ENCODE data around the gene IFNA17.

The IFNA17 gene
- total RNA-seq, result 0 reads per million in 3 donors

DNA sequence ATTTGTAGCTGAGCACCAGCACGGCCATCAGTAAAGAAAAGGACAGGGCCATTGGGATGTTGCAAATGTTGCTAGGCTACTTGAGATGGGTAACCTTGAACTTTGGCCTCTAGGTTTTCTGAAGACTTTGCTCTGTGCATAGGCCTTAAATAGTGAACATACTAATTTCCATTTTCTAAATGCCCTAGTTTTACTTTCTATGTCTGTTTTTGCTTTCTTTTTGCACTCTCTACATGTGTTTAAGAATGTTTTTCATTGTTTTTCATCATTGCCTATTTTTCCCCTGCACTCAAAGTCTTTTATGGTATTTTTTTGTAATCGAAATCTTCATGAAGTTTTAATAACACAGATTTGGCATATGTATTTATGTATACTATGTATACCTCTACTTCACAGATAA, at the start of gene IFNA17:
IFNA17 (minus strand) TSS at position 101 of the 400 bp plus-strand sequence; CDS start at position 52, 49 bp downstream.
- H3K27me3 ChIP-seq (replicated peaks; ENCODE audit: control insufficient read depth, insufficient read depth, low read length, poor library complexity, severe bottlenecking), result no peaks in the 10 kb centered on the region
- no peak within 1 kb of the TSS for H3K4me3 ChIP-seq (ENCODE audit: insufficient read depth, low read depth, low read length, poor library complexity, severe bottlenecking)

DNA sequence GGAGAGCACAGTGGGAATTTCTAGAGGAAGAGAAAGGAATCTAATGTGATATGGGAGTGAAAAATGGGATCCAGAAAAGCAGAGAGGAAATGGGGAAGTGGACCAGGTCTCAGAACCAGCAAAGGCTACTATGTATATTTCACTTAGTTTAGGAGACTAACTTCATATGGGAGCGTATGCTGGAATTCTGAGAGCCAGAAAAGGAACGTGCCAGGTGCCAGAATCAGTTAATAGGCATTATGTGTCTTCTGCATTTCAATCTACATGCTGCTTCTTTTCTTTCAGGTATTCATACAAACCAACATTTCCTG, 40.3 kb upstream of the IFNA17 start:
- no peak overlapping the region for H3K4me3 ChIP-seq (ENCODE audit: insufficient read depth, low read depth, low read length, poor library complexity, severe bottlenecking)
- H3K9me3 ChIP-seq (ENCODE audit: control insufficient read depth, low read length), result no peaks in the 10 kb centered on the region
- H3K4me1 ChIP-seq (ENCODE audit: control insufficient read depth, insufficient read depth, low read length, poor library complexity, severe bottlenecking), result no peaks in the 10 kb centered on the region
- H3K27me3 ChIP-seq (replicated peaks; ENCODE audit: control insufficient read depth, insufficient read depth, low read length, poor library complexity, severe bottlenecking), result no peaks in the 10 kb centered on the region
- no peak for DNase-seq
- no peaks in the 10 kb centered on the region for H3K36me3 ChIP-seq (ENCODE audit: control insufficient read depth, insufficient read depth, low read length)
- no peak overlapping the region for H3K27ac ChIP-seq (ENCODE audit: insufficient read depth, low read length, poor library complexity, severe bottlenecking)

More for the DNA sequence above, at the start of gene IFNA17:
- H3K9me3 ChIP-seq (ENCODE audit: control insufficient read depth, low read length), result no peaks in the 10 kb centered on the region
- no peak for DNase-seq
- no peaks in the 10 kb centered on the region for H3K36me3 ChIP-seq (ENCODE audit: control insufficient read depth, insufficient read depth, low read length)
- no peak within 1 kb of the TSS for H3K27ac ChIP-seq (ENCODE audit: insufficient read depth, low read length, poor library complexity, severe bottlenecking)
- H3K4me1 ChIP-seq (ENCODE audit: control insufficient read depth, insufficient read depth, low read length, poor library complexity, severe bottlenecking), result no peaks in the 10 kb centered on the region

DNA sequence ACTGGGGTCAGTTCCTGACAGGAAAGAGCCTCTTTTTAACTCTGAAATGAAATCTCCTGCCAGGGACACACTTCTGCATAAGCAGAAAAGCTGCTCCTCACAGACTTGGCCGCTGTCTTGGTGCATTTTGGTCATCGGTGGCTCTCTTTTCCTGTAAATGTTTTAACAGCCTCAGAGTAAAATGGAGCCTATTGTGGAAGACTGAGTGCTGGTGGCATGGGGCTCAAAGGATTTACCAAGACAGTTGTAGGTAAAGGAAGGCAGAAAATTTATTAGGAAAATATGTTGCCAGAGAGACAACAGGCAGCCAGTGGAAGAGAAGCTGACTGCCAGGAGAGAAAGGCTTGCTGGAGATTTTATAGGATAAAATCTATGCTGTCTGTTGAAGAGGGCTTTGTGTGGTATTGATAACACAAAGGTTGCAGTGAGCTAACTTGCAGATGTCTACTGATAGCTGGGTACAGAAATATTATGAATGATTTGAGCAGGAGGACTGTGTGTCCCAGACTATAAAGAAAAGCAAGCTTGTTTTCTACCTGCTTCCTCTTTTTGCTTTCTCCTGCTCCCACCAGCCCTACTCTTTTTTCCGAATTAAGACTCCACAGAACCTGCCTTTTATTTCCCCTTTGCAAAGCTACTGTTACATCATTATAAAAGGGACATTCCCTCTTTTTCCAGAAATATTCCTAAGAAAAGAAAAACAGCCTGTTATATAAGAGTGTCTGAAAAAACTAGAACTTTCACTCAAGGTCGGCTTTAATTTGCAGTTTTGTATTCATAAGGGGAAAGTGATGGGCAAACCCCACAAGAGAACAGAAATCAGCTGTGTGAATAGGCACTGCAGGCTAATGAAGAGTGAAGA, 39.7 kb upstream of the IFNA17 start:
- Histone ChIP-seq H3K4me1 (ENCODE audit: control insufficient read depth, insufficient read depth, low read length, poor library complexity, severe bottlenecking) (no peaks in the 10 kb centered on the region), H3K4me3 (ENCODE audit: insufficient read depth, low read depth, low read length, poor library complexity, severe bottlenecking) (no peak overlapping the region), H3K27ac (ENCODE audit: insufficient read depth, low read length, poor library complexity, severe bottlenecking) (no peak overlapping the region), H3K27me3 (replicated peaks; ENCODE audit: control insufficient read depth, insufficient read depth, low read length, poor library complexity, severe bottlenecking) (no peaks in the 10 kb centered on the region), H3K36me3 (ENCODE audit: control insufficient read depth, insufficient read depth, low read length) (no peaks in the 10 kb centered on the region), H3K9me3 (ENCODE audit: control insufficient read depth, low read length) (no peaks in the 10 kb centered on the region)
- DNase-seq, result no peak

DNA sequence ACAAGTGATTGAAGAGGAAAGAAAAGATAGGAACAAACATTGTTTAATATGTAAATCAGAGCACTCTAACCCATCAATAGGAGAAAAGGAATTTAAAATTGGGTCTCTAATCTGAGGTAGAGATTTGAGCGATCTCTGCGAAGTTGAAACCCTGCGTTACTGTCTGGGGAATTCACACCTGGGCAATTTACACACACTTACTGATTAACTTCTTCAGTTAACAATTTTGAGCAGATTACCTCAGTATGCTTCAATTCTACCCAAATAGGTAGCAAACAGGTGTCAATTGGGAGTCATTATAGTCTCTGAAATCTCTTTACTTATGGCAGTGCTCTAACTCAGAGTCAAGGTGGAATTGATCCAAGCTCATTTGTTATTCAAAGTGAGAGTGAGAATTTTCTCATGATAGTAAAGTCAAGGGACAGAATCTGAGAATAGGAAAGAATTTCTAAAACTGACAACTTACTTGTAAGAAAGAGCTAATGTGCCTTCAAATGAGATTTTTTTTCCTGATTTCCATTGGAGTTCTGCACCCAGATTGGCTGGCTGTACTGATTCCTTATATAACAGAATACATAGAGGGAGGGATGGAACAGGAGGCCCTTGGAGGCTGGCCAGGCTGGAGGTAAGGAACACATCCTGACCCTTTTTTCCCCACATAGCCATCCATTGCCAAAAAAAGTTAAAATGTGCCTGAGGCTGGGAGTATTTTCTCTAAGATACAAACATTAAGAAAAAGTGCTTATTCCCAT, 38.9 kb upstream of the IFNA17 start:
- no peak for DNase-seq
- no peaks in the 10 kb centered on the region for H3K9me3 ChIP-seq (ENCODE audit: control insufficient read depth, low read length)
- no peak overlapping the region for H3K27ac ChIP-seq (ENCODE audit: insufficient read depth, low read length, poor library complexity, severe bottlenecking)
- H3K27me3 ChIP-seq (replicated peaks; ENCODE audit: control insufficient read depth, insufficient read depth, low read length, poor library complexity, severe bottlenecking), result no peaks in the 10 kb centered on the region
- no peak overlapping the region for H3K4me3 ChIP-seq (ENCODE audit: insufficient read depth, low read depth, low read length, poor library complexity, severe bottlenecking)
- no peaks in the 10 kb centered on the region for H3K4me1 ChIP-seq (ENCODE audit: control insufficient read depth, insufficient read depth, low read length, poor library complexity, severe bottlenecking)
- no peaks in the 10 kb centered on the region for H3K36me3 ChIP-seq (ENCODE audit: control insufficient read depth, insufficient read depth, low read length)

DNA sequence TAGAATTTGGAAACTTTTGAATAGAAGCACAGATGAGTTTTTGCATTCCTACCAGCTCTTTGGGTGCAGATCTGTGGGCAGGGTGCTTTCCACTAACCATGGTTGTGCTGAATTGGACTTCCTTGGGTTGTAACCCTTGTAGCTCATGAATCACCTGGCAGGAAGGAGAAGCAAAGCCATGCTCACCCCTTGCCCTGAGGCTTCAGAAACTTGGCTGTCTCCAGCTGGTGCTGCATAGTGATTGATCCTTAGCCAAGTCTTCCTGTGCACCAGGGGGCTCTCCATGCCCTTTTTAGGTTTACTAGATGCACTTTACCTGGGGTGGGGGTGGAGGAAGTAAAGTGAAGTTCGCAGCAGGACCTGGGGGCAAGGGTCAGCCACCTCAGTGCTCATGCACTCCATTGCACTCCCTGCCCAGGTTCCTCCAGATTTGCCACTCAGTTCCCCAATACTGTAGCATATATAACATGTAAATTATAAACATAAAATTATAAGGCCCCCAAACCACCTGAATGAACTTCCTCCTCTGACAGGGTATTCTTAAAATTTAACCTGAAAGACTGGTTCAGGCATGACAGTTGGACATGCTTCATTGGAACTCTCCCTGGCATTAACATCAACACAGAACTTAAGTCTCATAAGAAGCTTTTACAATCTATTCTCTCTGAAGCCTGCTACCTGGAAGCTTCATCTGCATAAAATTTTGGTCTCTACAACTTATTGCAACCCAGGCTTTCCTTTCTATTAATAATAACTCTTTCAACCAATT, 37.6 kb upstream of the IFNA17 start:
- no peak overlapping the region for H3K27ac ChIP-seq (ENCODE audit: insufficient read depth, low read length, poor library complexity, severe bottlenecking)
- H3K9me3 ChIP-seq (ENCODE audit: control insufficient read depth, low read length), result no peaks in the 10 kb centered on the region
- H3K4me3 ChIP-seq (ENCODE audit: insufficient read depth, low read depth, low read length, poor library complexity, severe bottlenecking), result no peak overlapping the region
- no peak for DNase-seq
- H3K27me3 ChIP-seq (replicated peaks; ENCODE audit: control insufficient read depth, insufficient read depth, low read length, poor library complexity, severe bottlenecking), result no peaks in the 10 kb centered on the region
- no peaks in the 10 kb centered on the region for H3K4me1 ChIP-seq (ENCODE audit: control insufficient read depth, insufficient read depth, low read length, poor library complexity, severe bottlenecking)
- no peaks in the 10 kb centered on the region for H3K36me3 ChIP-seq (ENCODE audit: control insufficient read depth, insufficient read depth, low read length)

DNA sequence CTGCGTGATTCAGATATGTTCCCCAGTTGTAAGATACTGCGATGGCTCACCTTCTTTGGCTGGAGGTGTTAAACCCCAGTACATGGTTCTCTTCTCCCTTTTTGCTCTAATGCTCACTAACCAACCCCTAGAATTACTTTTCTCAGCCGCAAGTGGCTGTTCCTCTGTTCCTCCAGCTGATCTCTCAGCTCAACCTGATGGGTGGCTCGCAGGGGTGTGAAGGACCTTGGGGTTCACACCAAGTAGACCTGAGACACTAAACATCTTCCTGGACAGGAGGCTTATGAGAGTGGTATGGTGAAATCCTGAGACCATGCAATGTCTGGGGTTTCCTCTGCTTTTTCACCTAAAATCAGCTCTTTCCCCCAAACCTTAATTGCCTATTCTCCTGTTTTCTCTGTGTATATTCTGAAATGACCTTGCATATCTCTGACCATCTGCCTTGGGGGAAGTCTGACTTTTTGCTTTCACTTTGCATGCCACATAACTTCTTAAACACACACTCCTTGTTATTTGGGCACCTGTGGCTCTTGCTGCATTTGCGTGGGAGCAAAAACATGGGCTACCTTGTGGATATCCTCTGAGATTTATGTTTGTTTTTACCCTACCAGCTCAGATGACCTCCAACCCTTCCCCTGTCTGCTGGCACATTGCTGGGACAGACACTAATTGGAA, 27.7 kb upstream of the IFNA17 start:
- no peaks in the 10 kb centered on the region for H3K27me3 ChIP-seq (replicated peaks; ENCODE audit: control insufficient read depth, insufficient read depth, low read length, poor library complexity, severe bottlenecking)
- peaks cover 2% of the 10 kb centered on the region for H3K4me1 ChIP-seq (ENCODE audit: control insufficient read depth, insufficient read depth, low read length, poor library complexity, severe bottlenecking)
- no peaks in the 10 kb centered on the region for H3K9me3 ChIP-seq (ENCODE audit: control insufficient read depth, low read length)
- DNase-seq, result no peak
- no peak overlapping the region for H3K27ac ChIP-seq (ENCODE audit: insufficient read depth, low read length, poor library complexity, severe bottlenecking)
- no peaks in the 10 kb centered on the region for H3K36me3 ChIP-seq (ENCODE audit: control insufficient read depth, insufficient read depth, low read length)
- no peak overlapping the region for H3K4me3 ChIP-seq (ENCODE audit: insufficient read depth, low read depth, low read length, poor library complexity, severe bottlenecking)

DNA sequence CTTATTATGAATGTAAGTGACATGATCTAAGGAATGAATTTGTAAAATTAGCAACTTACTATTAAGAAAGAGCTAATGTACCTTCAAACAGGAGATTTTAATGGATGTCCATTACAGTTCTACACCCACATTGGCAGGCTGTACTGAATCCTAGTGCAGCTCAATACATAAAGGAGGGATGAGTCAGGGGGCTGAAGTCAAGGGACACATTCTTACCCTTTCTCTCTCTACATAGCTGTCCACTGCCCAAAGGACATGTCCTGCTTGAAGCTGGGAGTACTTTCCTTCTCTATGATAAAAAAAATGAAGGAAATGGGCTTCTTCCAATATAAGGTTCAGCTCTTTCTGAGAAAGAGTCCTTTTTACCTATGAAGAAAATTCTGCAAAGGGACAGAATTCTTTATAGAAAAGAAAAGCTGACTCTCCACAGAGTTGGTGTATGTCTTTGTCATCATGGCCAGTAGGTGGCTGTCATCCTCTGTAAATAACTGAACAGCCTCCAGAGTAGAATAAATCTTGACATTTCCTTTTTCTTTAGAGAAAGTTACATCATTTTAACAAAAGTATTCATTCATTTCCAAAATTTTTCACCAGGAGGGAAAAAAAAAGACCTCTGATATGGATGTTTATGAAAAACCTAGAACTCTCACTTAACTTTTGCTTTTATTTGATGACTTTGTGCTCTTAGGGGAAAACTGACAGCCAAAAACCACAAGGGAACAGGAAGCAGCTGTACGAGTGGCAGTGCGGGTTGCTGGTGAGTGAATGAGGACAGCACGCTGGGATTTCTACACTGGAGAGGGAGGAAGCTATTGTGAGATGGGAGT, 24.9 kb upstream of the IFNA17 start:
- Histone ChIP-seq H3K27me3 (replicated peaks; ENCODE audit: control insufficient read depth, insufficient read depth, low read length, poor library complexity, severe bottlenecking) (no peaks in the 10 kb centered on the region), H3K9me3 (ENCODE audit: control insufficient read depth, low read length) (no peaks in the 10 kb centered on the region), H3K27ac (ENCODE audit: insufficient read depth, low read length, poor library complexity, severe bottlenecking) (no peak overlapping the region), H3K4me3 (ENCODE audit: insufficient read depth, low read depth, low read length, poor library complexity, severe bottlenecking) (no peak overlapping the region), H3K36me3 (ENCODE audit: control insufficient read depth, insufficient read depth, low read length) (no peaks in the 10 kb centered on the region), H3K4me1 (ENCODE audit: control insufficient read depth, insufficient read depth, low read length, poor library complexity, severe bottlenecking) (peaks cover 2% of the 10 kb centered on the region)
- no peak for DNase-seq

DNA sequence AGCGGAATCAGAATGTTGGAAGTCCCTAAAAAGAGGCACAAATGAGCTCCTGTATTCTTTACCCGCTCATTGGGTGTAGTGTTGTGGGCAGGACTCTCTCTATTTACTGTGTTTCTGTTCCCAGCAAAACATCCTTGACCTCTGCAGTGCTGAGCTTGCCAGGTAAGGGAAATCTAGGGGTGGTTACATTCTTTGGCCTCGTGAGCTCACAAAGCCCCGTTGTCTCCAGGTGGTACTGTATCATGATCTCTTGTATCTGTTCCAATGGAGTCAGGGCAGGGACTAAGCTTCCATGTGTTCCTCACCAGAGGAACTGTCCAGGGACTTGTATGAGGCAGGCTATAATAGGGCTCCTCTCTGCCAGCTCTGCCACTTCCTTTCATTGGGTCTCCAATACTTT, 23.6 kb upstream of the IFNA17 start:
- no peak overlapping the region for H3K27ac ChIP-seq (ENCODE audit: insufficient read depth, low read length, poor library complexity, severe bottlenecking)
- DNase-seq, result no peak
- no peak overlapping the region for H3K4me3 ChIP-seq (ENCODE audit: insufficient read depth, low read depth, low read length, poor library complexity, severe bottlenecking)
- no peaks in the 10 kb centered on the region for H3K27me3 ChIP-seq (replicated peaks; ENCODE audit: control insufficient read depth, insufficient read depth, low read length, poor library complexity, severe bottlenecking)
- no peaks in the 10 kb centered on the region for H3K9me3 ChIP-seq (ENCODE audit: control insufficient read depth, low read length)
- H3K4me1 ChIP-seq (ENCODE audit: control insufficient read depth, insufficient read depth, low read length, poor library complexity, severe bottlenecking), result peaks cover 2% of the 10 kb centered on the region
- no peaks in the 10 kb centered on the region for H3K36me3 ChIP-seq (ENCODE audit: control insufficient read depth, insufficient read depth, low read length)

DNA sequence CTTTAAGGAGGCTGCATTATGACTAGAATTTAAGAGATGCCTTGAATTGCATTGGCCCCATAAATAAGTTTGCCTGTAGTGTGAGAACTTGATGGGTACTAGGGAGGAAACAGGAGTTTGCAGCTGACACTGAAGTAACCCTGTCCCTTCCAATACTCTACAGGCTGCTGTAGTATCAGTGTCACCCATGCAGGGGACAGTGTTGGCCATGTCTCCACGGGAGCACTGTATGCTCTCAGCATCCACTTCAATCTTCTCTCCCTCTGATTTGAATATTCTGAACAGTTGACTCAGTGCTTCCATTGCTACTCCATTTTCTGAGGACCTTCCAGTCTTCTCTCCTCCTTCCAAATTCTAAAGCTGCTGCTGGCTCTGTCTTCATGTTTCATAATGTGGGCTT, 23.2 kb upstream of the IFNA17 start:
- Histone ChIP-seq H3K27ac (ENCODE audit: insufficient read depth, low read length, poor library complexity, severe bottlenecking) (no peak overlapping the region), H3K4me3 (ENCODE audit: insufficient read depth, low read depth, low read length, poor library complexity, severe bottlenecking) (no peak overlapping the region), H3K36me3 (ENCODE audit: control insufficient read depth, insufficient read depth, low read length) (no peaks in the 10 kb centered on the region), H3K9me3 (ENCODE audit: control insufficient read depth, low read length) (no peaks in the 10 kb centered on the region), H3K4me1 (ENCODE audit: control insufficient read depth, insufficient read depth, low read length, poor library complexity, severe bottlenecking) (peaks cover 2% of the 10 kb centered on the region), H3K27me3 (replicated peaks; ENCODE audit: control insufficient read depth, insufficient read depth, low read length, poor library complexity, severe bottlenecking) (no peaks in the 10 kb centered on the region)
- no peak for DNase-seq

Measured in effector memory CD4-positive, alpha-beta T cell (primary cell).